ENCODE measurements around the gene SLC10A7.

SLC10A7 gene

GRCh38 chr4:146257511-146257910 is 264.2 kb downstream of the SLC10A7 start:
- DNase-seq (ENCODE audit: low spot score): no peak

GRCh38 chr4:146256328-146256727 is 265.4 kb downstream of the SLC10A7 start:
- DNase-seq (ENCODE audit: low spot score): no peak

- no peak for DNase-seq (ENCODE audit: low spot score)
Measured at GRCh38 chr4:146255874-146256273, 265.9 kb downstream of the SLC10A7 start.

- DNase-seq (ENCODE audit: low spot score): no peak
Measured at GRCh38 chr4:146255463-146255862, 266.3 kb downstream of the SLC10A7 start.

- DNase-seq (ENCODE audit: low spot score): no peak
Measured at GRCh38 chr4:146252969-146253611, 268.6 kb downstream of the SLC10A7 start.

GRCh38 chr4:146247356-146247755 is 274.4 kb downstream of the SLC10A7 start:
- DNase-seq (ENCODE audit: low spot score): no peak

GRCh38 chr4:146246381-146246780 is 275.4 kb downstream of the SLC10A7 start:
- no peak for DNase-seq (ENCODE audit: low spot score)

- DNase-seq (ENCODE audit: low spot score): no peak
Measured at GRCh38 chr4:146245850-146246249, 275.9 kb downstream of the SLC10A7 start.

- no peak for DNase-seq (ENCODE audit: low spot score)
Measured at GRCh38 chr4:146245246-146245645, 276.5 kb downstream of the SLC10A7 start.

GRCh38 chr4:146244496-146244895 is 277.2 kb downstream of the SLC10A7 start:
- DNase-seq (ENCODE audit: low spot score): no peak

- DNase-seq (ENCODE audit: low spot score): no peak
Measured at GRCh38 chr4:146243883-146244277, 277.9 kb downstream of the SLC10A7 start.

GRCh38 chr4:146243141-146243882 is 278.4 kb downstream of the SLC10A7 start:
- no peak for DNase-seq (ENCODE audit: low spot score)

GRCh38 chr4:146238107-146238506 is 283.6 kb downstream of the SLC10A7 start:
- DNase-seq (ENCODE audit: low spot score): no peak

GRCh38 chr4:146237092-146237491 is 284.6 kb downstream of the SLC10A7 start:
- DNase-seq (ENCODE audit: low spot score): no peak

GRCh38 chr4:146236216-146236615 is 285.5 kb downstream of the SLC10A7 start:
- DNase-seq (ENCODE audit: low spot score): no peak

GRCh38 chr4:146235654-146236177 is 286.0 kb downstream of the SLC10A7 start:
- no peak for DNase-seq (ENCODE audit: low spot score)

GRCh38 chr4:146232131-146232722 is 289.5 kb downstream of the SLC10A7 start:
- DNase-seq (ENCODE audit: low spot score): no peak

GRCh38 chr4:146229406-146229805 is 292.3 kb downstream of the SLC10A7 start:
- DNase-seq (ENCODE audit: low spot score): no peak

- peak; percentile 46 for DNase-seq (ENCODE audit: low spot score)
Measured at GRCh38 chr4:146224326-146224966, 297.3 kb downstream of the SLC10A7 start.

GRCh38 chr4:146222313-146222712 is 299.4 kb downstream of the SLC10A7 start:
- no peak for DNase-seq (ENCODE audit: low spot score)

- DNase-seq (ENCODE audit: low spot score): no peak
Measured at GRCh38 chr4:146214238-146214637, 307.5 kb downstream of the SLC10A7 start, which contains the start of gene REELD1. Gene REELD1 (plus strand): TSS chr4:146214538. CDS start chr4:146216953, 2,415 bp downstream.

- DNase-seq (ENCODE audit: low spot score): no peak
Measured at GRCh38 chr4:146212781-146213180, 309.0 kb downstream of the SLC10A7 start.

All from globus pallidus (tissue), 1 donor.